Ureter (tissue), 1 donor: ENCODE data around the gene ACP6. TPM values are rescaled to one million over a fixed set of nuclear protein-coding genes. Genes with fewer than 3 reads are reported as not detected.

Source experiments
- DNase-seq: peaks from one replicate; pipeline ENCODE4 v3.0.0-alpha.2; 2020; ENCODE audit warnings: low spot score
- total RNA-seq: library from RNA; stranded (reverse); gene quantifications from one replicate; pipeline ENCODE4 v1.2.4, GENCODE V29; 2023
- donor health status: DM: yes; HTN: yes; CAD: no.

The ACP6 gene
- total RNA-seq, 1 donor from 2014 or later: 64.9 TPM

GRCh38 chr1:147651466-147651865, 18.9 kb downstream of the ACP6 start:
- no peak for DNase-seq

DNA sequence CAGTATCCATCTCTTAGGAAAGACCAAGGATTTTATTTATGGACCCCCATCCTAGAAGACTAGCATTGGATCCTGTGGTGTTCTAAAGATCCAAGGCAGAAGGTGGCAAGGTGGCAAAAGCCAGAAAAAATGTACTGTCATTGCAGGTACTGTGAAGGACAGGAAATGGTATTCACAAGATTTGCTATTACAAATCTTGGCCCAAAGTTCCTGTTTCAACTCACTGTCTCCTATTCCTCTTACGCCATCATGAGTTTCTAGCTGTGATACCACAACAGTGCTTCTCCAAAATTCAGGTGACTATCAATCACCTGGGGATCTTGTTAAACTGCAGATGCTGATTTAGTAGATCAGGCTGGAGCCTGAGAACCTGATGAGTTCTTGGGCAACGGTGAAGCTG, 21.4 kb downstream of the ACP6 start:
- DNase-seq: no peak

GRCh38 chr1:147647796-147648633, 22.3 kb downstream of the ACP6 start:
- DNase-seq: no peak

- DNase-seq: no peak
Measured at GRCh38 chr1:147643974-147644373, 26.4 kb downstream of the ACP6 start.

DNA sequence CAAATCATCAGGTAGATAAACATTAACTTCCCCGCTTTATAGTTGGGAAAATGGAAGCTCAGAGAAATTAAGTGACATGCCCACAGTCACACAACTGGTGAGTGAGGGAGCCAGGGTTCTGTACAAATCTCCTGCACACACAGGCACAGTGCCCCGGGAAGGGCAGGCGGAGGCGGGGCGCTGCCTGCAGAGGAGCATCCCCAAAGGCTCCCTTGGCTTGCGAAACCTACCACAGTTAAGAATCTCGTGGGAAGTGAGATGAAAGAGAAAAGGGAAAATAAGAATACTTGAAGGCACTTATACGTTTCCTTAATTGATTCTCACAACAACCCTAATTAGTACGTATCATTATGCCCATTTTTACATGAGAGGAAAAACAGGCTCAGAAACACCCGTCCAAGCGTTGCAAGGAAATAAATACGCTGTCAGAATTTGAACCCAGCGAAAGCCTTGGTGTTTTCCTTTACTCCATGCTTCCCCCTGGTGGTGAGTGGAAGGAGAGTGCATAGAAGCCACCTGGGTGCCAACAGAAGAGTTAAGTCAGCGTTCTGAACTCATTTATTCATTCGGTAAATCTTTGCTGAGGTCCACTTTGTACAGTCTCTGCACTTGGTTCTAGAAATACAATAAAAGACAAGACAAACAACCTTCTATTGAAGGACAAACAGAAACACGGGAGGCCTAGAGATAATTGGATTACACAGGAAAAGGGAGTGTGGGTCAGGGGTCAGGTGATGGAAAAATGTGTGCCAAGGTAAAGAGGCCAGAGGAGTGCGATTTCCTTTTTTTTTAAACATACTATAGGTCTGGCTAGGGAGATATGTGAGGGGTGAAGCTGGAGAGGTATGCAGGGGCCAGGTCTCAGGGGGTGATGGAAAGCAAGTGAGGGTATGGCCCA, 28.4 kb downstream of the ACP6 start:
- DNase-seq: peak; percentile 59

- DNase-seq: no peak
Measured at GRCh38 chr1:147641291-147641690, 29.0 kb downstream of the ACP6 start.

DNA sequence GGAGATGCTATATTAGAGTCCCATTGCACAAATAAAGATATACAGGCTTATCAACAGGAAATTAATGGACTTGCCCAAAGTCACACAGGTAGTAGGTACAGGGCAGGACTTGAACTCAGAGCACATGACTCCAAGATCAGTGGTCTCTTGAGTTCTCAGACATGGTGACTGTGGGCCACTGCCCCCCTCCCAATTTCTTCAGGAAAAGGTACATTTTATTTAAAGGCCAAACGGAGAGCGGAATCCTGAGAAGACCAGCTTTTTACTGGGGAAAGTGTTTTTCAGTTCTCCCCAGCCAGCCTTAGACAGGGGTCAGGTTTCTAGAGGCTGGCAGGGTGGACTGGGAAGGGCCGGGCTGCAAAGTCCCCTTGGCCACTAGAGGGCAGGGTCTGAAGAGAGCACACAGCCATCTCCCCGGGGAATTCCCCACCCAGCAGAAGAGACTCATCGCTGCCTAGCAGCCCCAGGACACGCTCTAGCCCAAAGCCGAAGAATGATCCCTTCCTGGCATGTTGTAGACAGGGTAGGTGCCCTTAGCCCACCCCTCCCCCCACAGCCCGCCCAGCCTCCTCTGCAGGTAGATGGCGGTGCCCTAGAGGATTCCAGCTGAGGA, 29.7 kb downstream of the ACP6 start:
- peak; percentile 74 for DNase-seq

GRCh38 chr1:147636314-147636713, 34.0 kb downstream of the ACP6 start:
- DNase-seq: no peak

DNA sequence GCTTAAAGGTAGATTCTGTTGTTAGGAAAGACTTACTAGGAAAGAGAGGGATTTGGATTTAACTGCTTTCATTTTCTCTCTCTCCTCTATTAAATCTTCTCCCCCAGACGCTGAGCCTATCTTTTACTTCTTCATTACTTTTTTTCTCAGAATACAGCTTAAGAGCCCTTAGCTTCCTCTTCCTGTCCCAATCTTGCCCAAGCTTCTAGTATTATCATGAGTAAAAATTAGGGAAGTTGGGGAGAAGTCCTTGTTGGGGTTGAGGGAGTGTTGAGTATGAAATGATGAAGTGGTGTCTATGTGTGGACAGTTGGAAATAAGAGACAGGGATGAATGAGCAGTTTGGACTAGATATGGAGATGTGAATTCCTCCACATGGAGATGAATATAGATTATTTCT, 35.0 kb downstream of the ACP6 start:
- DNase-seq: no peak

- no peak for DNase-seq
Measured at GRCh38 chr1:147634645-147635044, 35.7 kb downstream of the ACP6 start.

GRCh38 chr1:147633759-147634158, 36.6 kb downstream of the ACP6 start:
- no peak for DNase-seq

- DNase-seq: no peak
Measured at GRCh38 chr1:147631839-147632238, 38.5 kb downstream of the ACP6 start.

DNA sequence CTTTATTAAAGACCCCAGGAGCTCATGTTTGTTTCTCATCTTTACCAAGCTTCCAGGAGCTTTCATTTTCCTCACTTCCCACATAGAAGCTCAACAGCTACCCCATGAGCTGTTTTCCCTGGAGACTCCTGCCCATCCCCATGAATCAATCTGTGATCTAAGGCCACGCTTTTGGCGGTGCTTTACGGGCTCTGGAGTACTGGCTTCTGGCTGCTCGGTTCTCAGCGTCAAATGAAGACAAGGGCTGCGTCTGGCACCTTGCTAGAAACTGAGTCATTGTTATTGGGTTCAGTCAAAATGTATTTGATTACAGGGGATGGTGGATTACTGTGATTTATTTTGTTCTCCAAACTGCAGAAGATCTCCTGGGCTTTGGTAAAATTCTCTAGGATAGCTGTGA, 39.9 kb downstream of the ACP6 start:
- DNase-seq: no peak

- no peak for DNase-seq
Measured at GRCh38 chr1:147630022-147630421, 40.3 kb downstream of the ACP6 start.

DNA sequence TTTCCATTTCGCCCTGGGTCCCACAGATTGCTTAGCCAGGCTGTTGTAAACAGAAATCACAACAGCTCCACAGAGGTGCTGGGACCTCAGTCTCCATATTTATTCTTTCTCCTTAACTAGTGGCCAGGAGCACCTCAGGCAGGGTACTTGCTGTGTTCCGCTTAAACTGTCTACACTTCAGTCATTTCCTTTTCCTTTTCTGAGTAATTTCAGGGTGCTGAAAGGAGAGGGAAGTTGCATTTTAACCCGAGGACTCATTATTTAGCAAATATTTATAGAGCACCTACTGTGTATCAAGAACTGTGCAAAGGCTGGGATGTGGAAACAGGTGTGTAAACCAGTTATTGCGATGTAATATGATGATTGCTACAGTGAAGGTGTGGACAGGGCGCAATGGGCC, 41.9 kb downstream of the ACP6 start:
- DNase-seq: no peak

- DNase-seq: no peak
Measured at GRCh38 chr1:147627435-147628110, 42.8 kb downstream of the ACP6 start.

GRCh38 chr1:147626739-147627138, 43.6 kb downstream of the ACP6 start:
- no peak for DNase-seq

DNA sequence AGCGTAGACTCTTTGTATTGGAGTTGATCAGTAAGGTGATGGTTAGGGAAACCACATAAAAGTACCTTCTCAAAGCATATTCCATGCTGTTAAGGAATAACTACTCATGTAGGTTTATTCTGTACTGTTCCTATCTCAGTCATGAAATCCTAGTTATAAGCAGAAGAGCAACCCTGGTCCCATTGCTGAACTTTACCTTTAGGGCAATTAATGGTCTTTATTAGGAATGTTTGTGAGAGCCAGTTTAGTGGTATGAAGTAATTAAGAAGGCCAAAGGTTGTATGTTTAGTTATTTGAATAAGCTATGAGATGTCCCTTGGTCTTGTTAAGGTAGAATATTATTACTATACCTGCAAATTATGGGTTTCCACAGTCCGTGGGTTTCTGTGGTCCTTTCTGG, 44.0 kb downstream of the ACP6 start:
- no peak for DNase-seq

DNA sequence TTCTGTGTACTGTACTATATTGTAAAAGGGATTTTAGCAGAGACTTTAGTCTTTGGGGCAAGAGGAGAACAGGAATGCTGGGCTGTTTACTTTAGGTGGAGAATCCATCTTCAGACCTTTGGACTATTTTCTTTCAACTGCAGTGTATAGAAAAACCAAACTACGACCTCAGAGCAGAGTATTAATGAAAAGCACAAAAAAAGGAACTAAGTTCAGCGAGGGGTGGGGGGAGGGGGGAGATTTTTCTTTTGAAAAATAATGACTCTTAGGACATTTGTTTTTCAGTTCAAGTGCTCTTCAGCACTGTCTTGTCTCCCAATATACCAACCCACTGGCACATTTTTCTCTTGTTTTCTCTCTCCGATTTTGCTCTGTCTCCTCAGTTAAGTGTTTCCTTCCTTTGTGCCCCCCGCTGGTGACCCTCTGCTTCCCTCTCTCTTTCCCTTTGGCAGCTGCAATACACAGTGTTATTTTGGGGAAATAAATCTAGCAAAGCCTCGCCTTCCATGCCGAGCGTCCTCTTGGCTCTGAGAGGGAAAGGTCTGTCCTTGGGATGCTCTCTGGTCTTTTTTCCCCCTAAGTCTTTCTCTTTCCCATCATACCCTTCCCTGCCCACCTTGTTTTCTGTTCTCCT, 44.8 kb downstream of the ACP6 start:
- no peak for DNase-seq

GRCh38 chr1:147624529-147624928, 45.8 kb downstream of the ACP6 start:
- no peak for DNase-seq

GRCh38 chr1:147624011-147624410, 46.3 kb downstream of the ACP6 start:
- no peak for DNase-seq
